Sigmoid colon (tissue), 4 donors: ENCODE measurements around the gene PLCL1.

ENCODE experiments used
- CTCF ChIP-seq, 4 experiments: fragments of 450-650 bp in 3 of 4; fragments of 200-600 bp in 1 of 4; IDR thresholded peaks; one replicate each; pipeline ENCODE4 v1.5.1; 2016 to 2019; ENCODE audit warnings: antibody characterized with exemption in 4 of 4, mild to moderate bottlenecking in 3 of 4, moderate library complexity in 2 of 4
- POLR2A ChIP-seq, 2 donors: fragments of 450-650 bp; IDR thresholded peaks; one replicate each; pipeline ENCODE4 v1.6.1; 2016; ENCODE audit warnings: antibody characterized with exemption in 2 of 2, mild to moderate bottlenecking in 2 of 2, moderate library complexity in 2 of 2
- POLR2AphosphoS5 ChIP-seq, 4 donors: sonication (generic); formaldehyde crosslinking; IDR thresholded peaks; one replicate each; pipeline ENCODE4 v1.6.1; 2017; ENCODE audit warnings: antibody characterized with exemption in 4 of 4

GRCh38 chr2:197801033-197801432 lies 3.4 kb upstream of the PLCL1 start:
- TF ChIP-seq CTCF (IDR thresholded peaks at IDR 0.05) (no peak), POLR2AphosphoS5 (IDR thresholded peaks at IDR 0.05) (no peak), POLR2A (IDR thresholded peaks at IDR 0.05) (no peak)
